Retinal pigment epithelial cell (primary cell): ENCODE measurements around the gene SRL.

Source experiments
- DNase-seq: peaks from one replicate; pipeline ENCODE4 v3.0.0-alpha.2; 2010; ENCODE audit warnings: low read depth
- H3K4me3 ChIP-seq: 2 replicates; pipeline ENCODE4 v1.5.1; 2011; ENCODE audit warnings: mild to moderate bottlenecking, low read length, control low read depth, moderate library complexity
- TF ChIP-seq, protein P1 (sequence below): conservative IDR thresholded peaks from 2 replicates; pipeline ENCODE4 v1.5.1; 2011; ENCODE audit warnings: low read depth, low read length, control low read depth, inconsistent platforms

The SRL gene

GRCh38 chr16:4239020-4239419, 2.9 kb downstream of the SRL start:
- no peak for DNase-seq
- TF ChIP-seq, protein P1, sequence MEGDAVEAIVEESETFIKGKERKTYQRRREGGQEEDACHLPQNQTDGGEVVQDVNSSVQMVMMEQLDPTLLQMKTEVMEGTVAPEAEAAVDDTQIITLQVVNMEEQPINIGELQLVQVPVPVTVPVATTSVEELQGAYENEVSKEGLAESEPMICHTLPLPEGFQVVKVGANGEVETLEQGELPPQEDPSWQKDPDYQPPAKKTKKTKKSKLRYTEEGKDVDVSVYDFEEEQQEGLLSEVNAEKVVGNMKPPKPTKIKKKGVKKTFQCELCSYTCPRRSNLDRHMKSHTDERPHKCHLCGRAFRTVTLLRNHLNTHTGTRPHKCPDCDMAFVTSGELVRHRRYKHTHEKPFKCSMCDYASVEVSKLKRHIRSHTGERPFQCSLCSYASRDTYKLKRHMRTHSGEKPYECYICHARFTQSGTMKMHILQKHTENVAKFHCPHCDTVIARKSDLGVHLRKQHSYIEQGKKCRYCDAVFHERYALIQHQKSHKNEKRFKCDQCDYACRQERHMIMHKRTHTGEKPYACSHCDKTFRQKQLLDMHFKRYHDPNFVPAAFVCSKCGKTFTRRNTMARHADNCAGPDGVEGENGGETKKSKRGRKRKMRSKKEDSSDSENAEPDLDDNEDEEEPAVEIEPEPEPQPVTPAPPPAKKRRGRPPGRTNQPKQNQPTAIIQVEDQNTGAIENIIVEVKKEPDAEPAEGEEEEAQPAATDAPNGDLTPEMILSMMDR = no peak
- H3K4me3 ChIP-seq = no peak overlapping the region

GRCh38 chr16:4233431-4233830, 8.4 kb downstream of the SRL start:
- DNase-seq = no peak
- no peak overlapping the region for H3K4me3 ChIP-seq
- TF ChIP-seq, protein P1 = no peak

DNA sequence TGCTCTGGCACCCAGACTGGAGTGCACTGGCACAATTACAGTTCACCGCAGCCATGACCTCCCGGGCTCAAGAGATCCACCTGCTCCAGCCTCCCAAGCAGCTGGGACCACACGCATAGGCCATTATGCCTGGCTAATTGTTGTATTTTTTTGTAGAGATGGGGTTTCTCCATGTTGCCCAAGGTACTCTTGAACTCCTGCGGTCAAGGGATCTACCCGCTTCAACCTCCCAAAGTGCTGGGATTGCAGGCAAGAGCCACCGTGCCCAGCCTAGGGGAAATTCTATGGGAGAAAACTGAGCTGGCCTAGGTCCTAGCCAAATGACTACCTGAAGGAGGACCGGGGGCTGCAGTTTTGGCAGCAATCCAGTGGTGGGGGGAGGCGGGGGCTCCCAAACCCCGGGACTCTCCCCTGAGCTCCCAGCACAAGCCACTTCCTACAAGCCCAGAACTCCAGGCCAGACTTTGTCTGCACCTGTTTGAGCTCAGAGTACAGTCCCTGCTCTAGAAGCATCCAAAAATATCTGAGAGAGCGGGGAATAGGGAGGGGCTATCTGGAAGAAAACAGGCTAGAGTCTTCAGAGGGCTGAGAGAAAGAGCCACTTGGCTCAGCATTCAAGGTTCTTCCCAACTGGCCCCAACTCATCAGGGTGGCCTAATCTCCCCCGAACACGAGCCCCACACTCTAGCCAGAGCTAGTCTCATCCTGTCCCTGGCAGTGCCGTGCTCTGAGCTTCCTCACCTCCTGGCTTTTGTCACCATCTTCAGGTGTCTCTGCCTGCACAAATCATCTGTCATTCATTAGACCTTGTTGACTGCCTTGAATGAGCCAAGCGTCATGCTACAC, 9.1 kb downstream of the SRL start:
- no peak for DNase-seq
- no peak overlapping the region for H3K4me3 ChIP-seq
- TF ChIP-seq, protein P1 = no peak

DNA sequence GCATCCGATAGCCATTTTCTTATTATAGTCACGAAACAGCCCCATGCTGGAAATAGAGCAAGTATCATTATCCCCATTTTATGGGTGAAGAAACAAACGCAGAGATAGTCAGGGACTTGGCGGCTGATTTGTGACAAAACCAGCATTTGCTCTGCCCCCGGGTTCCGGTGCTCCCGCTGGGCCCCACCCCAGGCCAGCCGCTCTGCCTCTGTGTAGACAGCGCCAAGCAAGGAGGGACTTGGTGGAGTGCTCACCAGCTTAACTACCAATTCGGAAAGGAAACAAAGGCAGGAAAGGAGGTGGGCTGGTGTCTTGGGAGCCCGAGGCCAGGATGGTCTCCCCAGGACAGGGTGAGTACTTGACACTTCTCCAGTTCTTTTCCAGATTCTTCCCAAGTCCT, 10.0 kb downstream of the SRL start:
- TF ChIP-seq, protein P1 = no peak
- no peak overlapping the region for H3K4me3 ChIP-seq
- no peak for DNase-seq

GRCh38 chr16:4231367-4231766, 10.5 kb downstream of the SRL start:
- DNase-seq = no peak
- no peak overlapping the region for H3K4me3 ChIP-seq
- TF ChIP-seq, protein P1 = no peak

DNA sequence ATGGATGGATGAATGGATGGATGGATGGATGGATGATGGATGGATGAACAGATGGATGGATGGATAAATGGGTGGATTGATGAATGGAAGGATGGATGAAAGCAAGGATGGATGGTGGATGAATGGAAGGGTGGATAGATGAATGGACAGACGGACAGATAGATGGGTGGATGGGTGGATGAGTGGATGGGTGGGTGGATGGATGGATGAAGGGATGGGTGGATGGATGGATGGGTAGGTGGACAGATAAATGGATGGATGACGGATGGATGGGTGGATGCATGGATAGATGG, 14.9 kb downstream of the SRL start:
- no peak overlapping the region for H3K4me3 ChIP-seq
- TF ChIP-seq, protein P1 = no peak
- DNase-seq = no peak
